UCSD-AML1 (cell line): ENCODE measurements around the gene PAPLN.
"Not testable (repeated sequence)": the region's sequence is repeated elsewhere in the genome, so short reads cannot be mapped to it uniquely, and the experiment has no call there.

Experiments
- DNase-seq: peaks from one replicate; lab custom pipeline; 2025; ENCODE audit not compliant: unreplicated experiment; lab: John Stamatoyannopoulos, UW

The PAPLN gene

GRCh38 chr14:73237219-73237785 lies at the start of gene PAPLN:
TSS of gene PAPLN (plus strand) at chr14:73237506. CDS start at chr14:73239779, 2,273 bp downstream.
- no peak for DNase-seq

GRCh38 chr14:73188501-73188911 lies 48.8 kb upstream of the PAPLN start:
- DNase-seq, result no peak

DNA sequence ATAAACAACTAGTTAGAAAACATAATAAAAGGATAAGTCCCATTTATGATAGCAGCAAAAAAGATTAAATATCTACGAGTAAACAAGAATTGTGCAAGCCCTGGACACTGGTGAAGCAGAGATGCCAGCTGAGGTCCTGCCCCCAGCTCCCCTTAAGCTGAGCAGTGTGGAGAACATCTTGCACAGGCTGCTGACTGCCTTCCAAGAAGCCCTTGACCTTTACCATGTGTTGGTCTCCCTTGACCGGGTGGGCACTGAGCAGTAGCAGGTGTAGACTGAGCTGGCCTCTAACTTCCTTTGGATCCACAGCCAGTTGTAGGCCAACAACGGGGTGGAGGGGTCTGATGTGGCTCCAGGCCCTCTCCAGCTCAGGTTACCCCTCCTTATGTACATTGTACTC lies 47.7 kb upstream of the PAPLN start:
- no peak for DNase-seq

DNA sequence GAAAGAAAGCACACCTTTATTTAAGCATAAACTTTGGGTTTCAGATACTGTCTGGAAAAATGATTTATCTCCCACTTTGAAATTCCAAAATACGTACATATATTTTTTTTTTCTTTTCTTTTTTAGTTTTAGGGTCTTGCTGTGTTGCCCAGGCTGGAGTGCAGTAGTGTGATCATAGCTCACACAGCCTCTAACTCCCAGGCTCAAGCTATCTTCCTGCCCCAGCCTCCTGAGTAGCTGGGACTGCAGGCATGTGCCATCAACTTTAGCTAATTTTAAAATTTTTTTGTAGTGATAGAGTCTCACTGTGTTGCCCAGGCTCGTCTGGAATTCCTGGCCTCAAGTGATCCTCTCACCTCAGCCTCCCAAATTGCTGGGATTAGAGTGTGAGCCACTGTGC lies 45.9 kb upstream of the PAPLN start:
- DNase-seq, result no peak

DNA sequence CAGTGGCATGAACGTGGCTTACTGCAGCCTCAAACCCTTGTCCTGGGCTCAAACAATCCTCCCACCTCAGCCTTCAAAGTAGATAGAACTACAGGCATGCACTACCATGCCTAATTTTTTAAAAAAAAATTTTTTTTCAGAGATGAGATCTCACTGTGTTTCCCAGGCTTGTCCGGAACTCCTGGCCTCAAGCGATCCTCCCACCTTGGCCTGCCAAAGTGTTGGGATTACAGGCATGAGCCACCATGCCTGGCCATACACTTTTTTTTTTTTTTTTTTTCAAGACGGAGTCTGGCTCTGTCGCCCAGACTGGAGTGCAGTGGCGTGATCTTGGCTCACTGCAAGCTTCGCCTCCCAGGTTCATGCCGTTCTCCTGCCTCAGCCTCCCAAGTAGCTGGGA lies 43.0 kb upstream of the PAPLN start:
- DNase-seq, result not testable (repeated sequence)

DNA sequence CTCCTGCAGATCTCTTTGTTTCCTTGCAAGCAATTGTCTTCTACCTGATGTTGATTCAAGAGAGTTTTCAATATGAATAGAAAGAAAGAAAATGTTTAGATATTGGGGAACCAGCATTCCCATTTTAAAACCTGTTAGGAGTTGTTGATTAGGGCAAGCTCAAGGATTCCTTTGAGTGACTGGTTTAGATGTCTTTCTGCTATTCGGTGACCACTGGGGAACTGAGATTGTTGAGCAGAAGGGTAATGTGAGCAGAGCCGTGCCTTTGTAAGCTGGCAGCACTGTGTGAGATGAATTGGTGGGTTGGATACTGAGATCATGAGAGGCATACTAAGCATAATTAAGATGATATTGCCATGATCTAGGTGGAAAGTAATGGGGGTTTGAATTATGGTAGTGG lies 39.1 kb upstream of the PAPLN start:
- DNase-seq, result no peak

GRCh38 chr14:73203527-73203926 lies 33.8 kb upstream of the PAPLN start:
- no peak for DNase-seq

- DNase-seq, result no peak
Observed at GRCh38 chr14:73207615-73208014, 29.7 kb upstream of the PAPLN start.

GRCh38 chr14:73208390-73208789 lies 28.9 kb upstream of the PAPLN start:
- no peak for DNase-seq

DNA sequence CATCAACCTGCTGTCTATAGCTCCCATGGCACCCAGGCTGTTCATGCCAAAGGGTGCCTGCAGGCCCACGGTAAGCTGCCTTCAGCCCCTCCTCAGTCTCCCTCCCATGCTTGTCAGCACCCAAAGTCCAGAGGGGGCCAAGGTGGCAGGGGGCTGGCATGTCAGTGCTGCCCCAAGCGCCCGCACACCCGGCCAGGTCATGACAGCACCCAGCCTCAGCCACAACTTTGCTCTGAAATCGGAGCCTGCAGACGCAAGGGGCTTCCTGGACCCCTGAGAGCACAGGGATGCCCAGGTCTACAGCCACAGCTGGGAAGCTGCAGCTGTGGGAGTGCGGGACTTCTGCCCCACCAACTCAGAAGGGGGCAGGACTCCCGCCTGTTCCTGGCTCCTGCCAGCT lies 28.5 kb upstream of the PAPLN start:
- no peak for DNase-seq

- DNase-seq, result no peak
Observed at GRCh38 chr14:73209953-73210352, 27.4 kb upstream of the PAPLN start.

DNA sequence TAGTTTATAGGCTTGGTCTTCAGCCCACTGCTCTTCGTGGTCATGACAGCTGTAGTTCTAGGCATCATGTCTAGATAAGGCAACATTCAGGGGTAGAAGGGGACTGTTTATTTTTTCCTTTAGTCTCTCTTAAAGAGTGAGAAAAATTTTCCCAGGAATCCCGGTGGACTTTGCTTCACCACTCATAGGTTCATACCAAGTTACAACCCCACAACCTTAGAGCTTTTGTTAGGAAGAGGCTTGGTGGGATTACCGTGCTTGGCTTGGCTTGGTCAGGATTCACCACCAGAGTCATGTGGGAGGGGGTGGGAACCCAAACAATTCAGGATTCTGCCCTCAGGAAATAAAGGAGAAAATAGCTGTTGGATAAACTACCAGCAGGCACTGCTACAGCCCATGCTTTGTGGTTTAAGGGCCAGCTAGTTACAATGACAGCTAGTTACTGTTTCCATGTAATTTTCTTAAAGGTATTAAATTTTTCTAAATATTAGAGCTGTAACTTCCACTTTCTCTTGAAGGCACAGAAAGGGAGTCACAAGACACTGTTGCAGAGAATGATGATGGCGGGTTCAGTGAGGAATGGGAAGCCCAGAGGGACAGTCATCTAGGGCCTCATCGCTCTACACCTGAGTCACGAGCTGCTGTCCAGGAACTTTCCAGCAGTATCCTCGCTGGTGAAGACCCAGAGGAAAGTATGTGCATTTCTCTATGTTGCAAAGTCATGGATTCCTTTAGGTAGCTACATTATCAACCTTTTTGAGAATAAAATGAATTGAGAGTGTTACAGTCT lies 25.9 kb upstream of the PAPLN start:
- no peak for DNase-seq

DNA sequence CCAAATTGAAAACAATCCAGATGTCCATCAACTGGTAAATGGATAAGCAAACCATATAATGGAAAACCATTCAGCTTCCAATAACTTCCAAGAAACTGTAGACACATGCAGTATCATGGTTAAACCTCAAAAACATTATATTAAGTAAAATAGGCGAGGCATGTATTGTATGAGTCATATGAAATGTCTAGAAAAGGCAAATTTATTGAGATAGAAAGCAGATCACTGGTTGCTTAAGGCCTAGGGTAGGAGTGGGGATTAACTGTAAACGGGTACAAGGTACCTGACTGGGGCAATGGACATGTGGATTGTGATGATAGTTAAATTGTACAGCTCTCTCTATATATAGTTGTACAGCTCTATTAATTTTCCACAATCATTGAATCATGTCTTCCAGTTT lies 21.3 kb upstream of the PAPLN start:
- DNase-seq, result no peak

DNA sequence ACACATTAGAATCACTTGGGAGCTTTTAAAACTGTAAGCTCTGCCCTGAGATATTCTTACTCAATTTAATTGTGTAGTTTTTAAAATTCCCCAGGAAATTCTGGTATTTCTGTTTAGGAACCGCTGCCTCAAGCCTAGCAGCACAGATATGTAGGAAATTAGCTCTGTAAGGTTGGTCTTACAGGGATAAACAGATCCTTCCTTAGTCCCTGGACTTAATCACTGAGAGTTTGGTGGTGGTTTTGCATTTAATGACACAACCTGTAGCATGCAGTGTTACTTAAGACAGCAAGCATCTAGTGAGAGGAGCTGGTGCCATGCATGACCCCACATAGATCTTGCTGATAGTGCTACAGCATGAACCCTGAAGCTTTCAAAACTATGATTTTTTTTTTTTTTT lies 19.9 kb upstream of the PAPLN start:
- DNase-seq, result no peak

DNA sequence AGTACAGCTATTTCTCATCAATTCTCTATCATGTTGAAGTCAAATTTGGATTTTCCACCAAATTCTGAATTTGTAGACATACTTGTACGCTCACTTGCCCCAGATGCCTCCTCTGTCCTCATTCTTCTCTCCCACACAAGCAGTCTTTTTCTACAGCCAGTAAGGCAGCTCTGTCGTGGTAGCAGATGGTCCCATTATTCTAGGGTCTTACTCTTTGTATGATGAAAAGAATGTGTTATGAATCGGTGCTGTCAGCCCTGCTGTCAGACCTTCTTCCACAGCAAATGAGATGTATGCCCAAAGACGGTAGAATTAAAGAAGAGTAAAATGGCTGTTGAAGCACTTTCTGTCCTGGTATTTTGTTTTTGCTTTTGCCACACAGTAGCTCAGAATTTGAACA lies 17.2 kb upstream of the PAPLN start:
- DNase-seq, result no peak

DNA sequence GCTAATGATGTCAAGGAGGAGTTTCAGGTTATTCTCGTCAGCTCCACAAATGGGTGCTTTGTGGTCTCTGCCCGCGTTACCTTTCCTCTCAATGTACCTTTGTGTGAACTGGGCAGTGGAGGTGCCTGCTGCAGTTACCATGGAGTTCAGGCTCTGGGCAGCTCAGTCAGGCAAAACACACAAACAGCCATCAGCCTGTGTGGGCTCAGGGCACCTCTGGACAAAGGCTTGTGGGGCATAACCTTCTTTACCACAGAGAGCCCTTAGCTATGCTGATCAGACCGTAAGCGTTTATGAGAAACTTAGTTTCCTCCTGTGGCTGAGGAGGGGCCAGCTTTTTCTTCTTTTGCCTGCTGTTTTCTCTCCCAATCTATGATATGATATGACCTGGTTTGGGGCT lies 16.7 kb upstream of the PAPLN start:
- DNase-seq, result no peak

- no peak for DNase-seq
Observed at GRCh38 chr14:73221945-73222344, 15.4 kb upstream of the PAPLN start.

- no peak for DNase-seq
Observed at GRCh38 chr14:73223049-73223448, 14.3 kb upstream of the PAPLN start.

- DNase-seq, result no peak
Observed at GRCh38 chr14:73225496-73225895, 11.8 kb upstream of the PAPLN start.

GRCh38 chr14:73227812-73228781 lies 9.2 kb upstream of the PAPLN start:
- no peak for DNase-seq

GRCh38 chr14:73230051-73230450 lies 7.3 kb upstream of the PAPLN start:
- DNase-seq, result no peak
